ENCODE results near the gene DDX21. TPM values are rescaled to one million over a fixed set of nuclear protein-coding genes. Genes with fewer than 3 reads are reported as not detected.
A peak's percentile ranks its signal among the peaks of the same experiment; 100 is the strongest.

The DDX21 gene
- total RNA-seq, 1 donor from 2014 or later, result 267 TPM

GRCh38 chr10:69033256-69033655, 77.3 kb downstream of the DDX21 start:
- Mint-ChIP-seq H3K4me3 (no peak overlapping the region), H3K36me3 (ENCODE audit: low read depth) (no peaks in the 10 kb centered on the region), H3K27ac (peak overlapping the region; percentile 13), H3K9me3 (no peaks in the 10 kb centered on the region), H3K4me1 (ENCODE audit: low read depth) (peaks cover 4% of the 10 kb centered on the region), H3K27me3 (ENCODE audit: insufficient read depth) (peaks cover 2% of the 10 kb centered on the region)
- no peak for DNase-seq (ENCODE audit: low spot score)
- intact Hi-C loops (cut with micrococcal nuclease), result no loop called here

Other genes starting within 250 kb of the DDX21 start
- 102 and 106 TPM in 2 replicates for gene CCAR1, start 234.9 kb upstream of the DDX21 start, total RNA-seq
- 0.32 and 1.1 TPM in 2 replicates for gene STOX1, start 128.6 kb upstream of the DDX21 start, total RNA-seq
- 53.0 and 55.0 TPM in 2 replicates for gene DDX50, start 54.9 kb upstream of the DDX21 start, total RNA-seq
- gene KIFBP, start 32.6 kb downstream of the DDX21 start, total RNA-seq, result 16.4 and 16.9 TPM in 2 replicates
- gene SRGN, start 131.9 kb downstream of the DDX21 start, total RNA-seq, result 1,217 and 1,242 TPM in 2 replicates
- 24.7 and 24.8 TPM in 2 replicates for gene VPS26A, start 168.0 kb downstream of the DDX21 start, total RNA-seq
- 67.5 and 69.1 TPM in 2 replicates for gene SUPV3L1, start 224.1 kb downstream of the DDX21 start, total RNA-seq